ENCODE measurements around the gene TJAP1.

- TF ChIP-seq POLR2AphosphoS5 (IDR thresholded peaks at IDR 0.05; ENCODE audit: low read depth), result no peak; the same call in 1 of the 2 replicates
- no peak for TF ChIP-seq CTCF (IDR thresholded peaks at IDR 0.05; ENCODE audit: insufficient read depth, low read length)
- TF ChIP-seq REST (IDR thresholded peaks at IDR 0.05; ENCODE audit: insufficient replicate concordance, low read depth), result no peak
Observed at GRCh38 chr6:43520097-43520496, 42.7 kb downstream of the TJAP1 start.

Data from HL-60 (cell line).